Inferior parietal cortex (tissue), 1 donor: ENCODE results near the gene HSPB1.
"Not testable (repeated sequence)": the region's sequence is repeated elsewhere in the genome, so short reads cannot be mapped to it uniquely, and the experiment has no call there.

Experiments used
- DNase-seq: peaks from one replicate; pipeline ENCODE4 v3.0.0-alpha.2; 2016; ENCODE audit errors: extremely low spot score

HSPB1 gene

GRCh38 chr7:76308874-76309273, 6.4 kb downstream of the HSPB1 start:
- DNase-seq = not testable (repeated sequence)

- DNase-seq = not testable (repeated sequence)
Measured at GRCh38 chr7:76309341-76310101, 7.0 kb downstream of the HSPB1 start.

DNA sequence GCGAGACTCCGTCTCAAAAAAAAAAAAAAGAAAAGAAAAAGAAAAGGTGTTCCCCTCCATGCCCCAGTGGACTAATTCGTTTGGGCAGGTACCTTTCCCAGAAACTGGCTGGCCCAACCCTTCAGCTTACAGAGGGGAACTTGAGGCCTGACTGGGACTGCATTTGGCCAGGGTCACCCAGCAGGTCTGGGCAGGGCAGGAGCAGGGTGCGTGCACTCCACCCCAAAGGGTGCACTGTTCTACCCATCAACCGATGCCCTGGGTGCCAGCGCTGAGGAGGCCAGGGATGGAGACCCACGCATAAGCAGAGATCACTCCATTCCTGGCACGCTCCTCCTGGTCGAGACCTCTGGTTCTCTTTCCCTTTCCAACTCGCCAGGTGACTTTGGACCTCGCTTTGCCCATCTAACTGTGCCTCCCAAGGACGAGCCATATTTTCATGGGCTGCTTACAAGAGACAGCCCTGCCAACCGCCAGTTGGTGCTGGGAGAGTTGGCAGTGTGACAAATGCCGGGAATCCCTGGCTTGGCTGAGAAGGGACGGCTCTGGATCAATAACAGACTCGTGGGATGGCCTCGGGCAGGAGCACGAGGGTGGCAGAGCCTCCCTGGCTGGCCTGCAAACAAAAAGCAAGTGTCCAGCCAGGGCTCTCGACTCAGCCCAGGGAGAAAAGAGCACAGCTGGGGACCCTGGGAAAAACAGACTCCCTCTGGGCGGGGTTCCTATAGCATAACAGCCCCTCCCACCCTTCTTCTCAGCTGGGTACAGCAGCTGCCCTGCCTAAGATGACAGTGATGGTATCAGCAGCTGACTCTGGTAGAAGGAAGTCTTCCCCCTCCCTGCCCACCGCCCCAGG, 7.9 kb downstream of the HSPB1 start:
- DNase-seq = no peak

DNA sequence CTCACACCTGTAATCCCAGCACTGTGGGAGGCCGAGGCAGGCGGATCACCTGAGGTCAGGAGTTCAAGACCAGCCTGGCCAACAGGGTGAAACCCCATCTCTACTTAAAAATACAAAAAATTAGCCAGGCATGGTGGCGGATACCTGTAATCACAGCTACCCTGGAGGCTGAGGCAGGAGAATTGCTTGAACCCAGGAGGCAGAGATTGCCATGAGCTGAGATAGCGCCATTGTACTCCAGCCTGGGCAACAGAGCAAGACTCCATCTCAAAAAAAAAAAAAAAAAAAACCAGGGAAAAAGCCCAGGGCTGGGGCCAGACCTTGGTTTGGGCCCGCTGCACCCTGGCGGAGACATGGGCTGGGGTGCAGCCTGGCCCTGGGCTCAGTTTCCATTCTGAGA, 9.4 kb downstream of the HSPB1 start:
- DNase-seq = not testable (repeated sequence)

- peak; percentile 94 for DNase-seq
Measured at GRCh38 chr7:76314042-76314721, 11.7 kb downstream of the HSPB1 start.

- DNase-seq = not testable (repeated sequence)
Measured at GRCh38 chr7:76314740-76315139, 12.3 kb downstream of the HSPB1 start.

- DNase-seq = no peak
Measured at GRCh38 chr7:76315364-76315763, 12.9 kb downstream of the HSPB1 start.

GRCh38 chr7:76316984-76317781, 14.7 kb downstream of the HSPB1 start:
- no peak for DNase-seq

- peak; percentile 99 for DNase-seq
Measured at GRCh38 chr7:76317782-76318487, 15.5 kb downstream of the HSPB1 start.

DNA sequence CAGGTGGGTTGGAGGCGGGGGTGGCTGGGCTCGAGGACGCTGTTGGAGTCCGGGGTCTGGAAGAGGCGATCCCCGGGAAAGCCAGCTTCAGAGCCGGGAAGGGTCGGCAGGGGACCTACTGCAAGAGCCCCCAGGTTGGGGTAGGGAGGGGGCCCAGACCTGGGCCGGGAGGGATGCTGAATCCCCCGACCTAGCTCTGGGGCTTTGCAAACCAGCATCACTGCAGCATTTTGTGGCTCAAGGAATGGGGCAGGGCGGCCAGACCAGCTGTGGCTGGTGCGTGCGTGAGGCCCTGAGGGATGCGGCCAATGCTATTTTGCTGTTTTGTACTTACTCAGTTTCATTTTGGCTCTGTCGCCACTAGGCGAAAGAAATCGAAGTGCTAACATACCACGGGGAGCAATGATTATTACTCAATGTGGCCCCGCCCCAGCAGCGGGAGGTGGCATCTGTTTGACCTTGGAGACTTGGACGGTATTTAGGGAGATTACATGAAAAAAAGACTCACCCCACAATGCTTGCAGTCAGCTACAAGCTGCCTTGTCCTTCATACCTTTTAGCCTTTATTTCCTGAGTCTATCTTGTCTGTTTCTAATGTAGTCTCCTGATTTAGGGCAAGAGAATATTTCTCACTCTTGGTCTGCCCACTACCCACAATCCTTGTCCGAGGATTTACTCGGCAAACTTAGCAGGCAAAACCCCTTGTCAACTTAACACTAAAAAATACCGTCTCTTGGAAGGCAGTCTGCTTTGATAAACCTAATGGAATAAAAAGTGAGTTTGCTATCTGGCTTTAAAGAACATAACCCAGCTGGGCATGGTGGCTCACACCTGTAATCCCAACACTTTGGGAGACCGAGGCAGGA, 16.2 kb downstream of the HSPB1 start:
- peak; percentile 68 for DNase-seq

GRCh38 chr7:76325092-76325491, 22.6 kb downstream of the HSPB1 start:
- no peak for DNase-seq

GRCh38 chr7:76325811-76326210, 23.3 kb downstream of the HSPB1 start:
- DNase-seq = no peak

DNA sequence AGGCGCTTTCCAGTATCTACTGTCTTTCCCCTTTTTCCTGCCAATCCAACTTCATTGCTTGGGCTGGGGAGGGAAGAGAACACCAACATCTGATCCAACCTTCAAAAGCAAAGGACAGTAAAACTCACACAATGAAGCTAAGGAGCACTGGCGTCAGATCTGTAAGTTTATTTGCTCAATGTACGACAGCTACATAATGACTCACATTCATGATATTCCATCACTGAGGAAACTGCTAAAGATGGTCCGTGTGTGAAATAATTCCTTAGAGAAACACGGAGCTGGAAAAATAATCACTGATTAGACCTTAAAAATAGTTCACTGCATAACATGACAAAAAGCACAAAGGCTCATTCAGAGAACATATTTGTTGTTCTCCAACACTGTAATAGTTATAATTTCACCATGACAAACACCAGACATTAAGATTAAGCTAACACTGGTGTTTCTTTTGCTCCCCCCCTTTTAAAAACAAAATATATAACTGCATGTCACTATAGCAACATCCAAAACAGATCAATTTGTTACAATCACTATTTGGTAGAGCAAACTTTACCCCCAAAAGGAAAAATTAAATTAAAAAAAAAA, 24.3 kb downstream of the HSPB1 start:
- DNase-seq = no peak

GRCh38 chr7:76327610-76328009, 25.1 kb downstream of the HSPB1 start:
- DNase-seq = no peak

- DNase-seq = no peak
Measured at GRCh38 chr7:76328389-76328788, 25.9 kb downstream of the HSPB1 start.

- DNase-seq = no peak
Measured at GRCh38 chr7:76329479-76329878, 27.0 kb downstream of the HSPB1 start.

DNA sequence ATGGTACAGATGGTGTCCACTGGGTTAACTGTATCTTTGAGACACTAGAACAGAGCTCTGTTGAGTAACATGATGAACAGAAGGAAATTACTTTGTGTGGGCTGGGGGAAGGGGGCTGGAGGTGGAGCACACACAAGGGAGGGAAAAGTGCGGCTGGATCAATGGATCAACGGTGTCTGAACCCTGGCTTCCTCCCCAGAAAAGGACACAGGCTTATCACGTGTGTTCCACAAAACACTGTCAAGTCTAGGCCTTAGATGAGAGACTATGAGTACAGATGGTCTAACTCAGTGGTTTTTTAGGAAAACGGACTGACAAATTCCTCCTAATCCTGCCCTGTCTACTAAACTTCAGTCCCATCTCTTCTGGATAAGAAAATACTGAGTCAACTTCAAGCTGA, 27.8 kb downstream of the HSPB1 start:
- no peak for DNase-seq

GRCh38 chr7:76330673-76331072, 28.2 kb downstream of the HSPB1 start:
- no peak for DNase-seq

- no peak for DNase-seq
Measured at GRCh38 chr7:76332078-76332477, 29.6 kb downstream of the HSPB1 start.
